Measurements from ENCODE around the gene EFCAB13. TPM values are rescaled to one million over a fixed set of nuclear protein-coding genes. Genes with fewer than 3 reads are reported as not detected.
"Not testable (repeated sequence)": the region's sequence is repeated elsewhere in the genome, so short reads cannot be mapped to it uniquely, and the experiment has no call there.

The EFCAB13 gene
- total RNA-seq, 1 donor from 2014 or later, result 4.8 TPM

GRCh38 chr17:47363171-47363570 is 39.4 kb downstream of the EFCAB13 start:
- TF ChIP-seq CTCF (conservative IDR thresholded peaks at IDR 0.05; ENCODE audit: low read depth, low read length), result no peak
- DNase-seq (ENCODE audit: low read depth), result no peak
- H3K4me3 ChIP-seq (ENCODE audit: low read depth, low read length), result no peak overlapping the region

- no peak overlapping the region for H3K4me3 ChIP-seq (ENCODE audit: low read depth, low read length)
- DNase-seq (ENCODE audit: low read depth), result no peak
- no peak for TF ChIP-seq CTCF (conservative IDR thresholded peaks at IDR 0.05; ENCODE audit: low read depth, low read length)
These were observed 43.5 kb downstream of the EFCAB13 start for GRCh38 chr17:47367257-47367656.

- no peak for DNase-seq (ENCODE audit: low read depth)
- TF ChIP-seq CTCF (conservative IDR thresholded peaks at IDR 0.05; ENCODE audit: low read depth, low read length), result no peak
- no peak overlapping the region for H3K4me3 ChIP-seq (ENCODE audit: low read depth, low read length)
These were observed 44.5 kb downstream of the EFCAB13 start for GRCh38 chr17:47368262-47368661.

- not testable (repeated sequence) for H3K4me3 ChIP-seq (ENCODE audit: low read depth, low read length); DNase-seq (ENCODE audit: low read depth)
These were observed 47.1 kb downstream of the EFCAB13 start for GRCh38 chr17:47370899-47371298.

GRCh38 chr17:47373002-47373401 is 49.2 kb downstream of the EFCAB13 start:
- no peak for DNase-seq (ENCODE audit: low read depth)
- TF ChIP-seq CTCF (conservative IDR thresholded peaks at IDR 0.05; ENCODE audit: low read depth, low read length), result no peak
- H3K4me3 ChIP-seq (ENCODE audit: low read depth, low read length), result no peak overlapping the region

GRCh38 chr17:47376247-47376646 is 52.5 kb downstream of the EFCAB13 start:
- H3K4me3 ChIP-seq (ENCODE audit: low read depth, low read length), result no peak overlapping the region
- TF ChIP-seq CTCF (conservative IDR thresholded peaks at IDR 0.05; ENCODE audit: low read depth, low read length), result no peak
- no peak for DNase-seq (ENCODE audit: low read depth)

- no peak overlapping the region for H3K4me3 ChIP-seq (ENCODE audit: low read depth, low read length)
- DNase-seq (ENCODE audit: low read depth), result no peak
- no peak for TF ChIP-seq CTCF (conservative IDR thresholded peaks at IDR 0.05; ENCODE audit: low read depth, low read length)
These were observed 65.1 kb downstream of the EFCAB13 start for GRCh38 chr17:47388825-47389224.

- H3K4me3 ChIP-seq (ENCODE audit: low read depth, low read length); DNase-seq (ENCODE audit: low read depth): not testable (repeated sequence)
These were observed 73.9 kb downstream of the EFCAB13 start for GRCh38 chr17:47397532-47398128.

Measured in epithelial cell of proximal tubule (primary cell).